Measurements from ENCODE around the gene LRRC2. TPM values are rescaled to one million over a fixed set of nuclear protein-coding genes. Genes with fewer than 3 reads are reported as not detected.

The LRRC2 gene
- total and polyA plus RNA-seq, 12 donors, result 0.09 to 4.7 (median 1.2) TPM; not detected in 1

DNA sequence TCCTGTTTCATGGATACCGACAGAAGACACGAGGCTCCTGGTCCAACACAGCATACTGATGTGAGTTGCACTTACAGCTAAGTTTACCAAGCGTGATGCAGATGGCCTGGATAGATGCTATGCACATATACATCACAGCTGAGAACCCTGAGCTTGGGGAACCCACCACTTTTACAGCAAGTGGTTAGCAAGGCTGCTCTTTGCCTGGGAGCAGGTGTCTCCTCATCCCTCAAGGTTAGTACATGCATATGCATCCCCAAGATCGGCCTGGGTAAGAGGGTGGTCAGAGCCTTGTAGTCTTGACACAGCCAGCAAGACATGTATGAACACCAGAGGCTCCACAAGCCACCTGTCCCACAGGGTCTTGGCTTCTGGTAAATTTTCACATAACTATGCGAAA, 28.3 kb downstream of the LRRC2 start:
- WGBS, 4 donors, result 81 to 91% (median 87%) methylated on average over 4 to 5 of the region's 5 CpGs
- intact Hi-C loops (cut with DNase I), result no loop called here

DNA sequence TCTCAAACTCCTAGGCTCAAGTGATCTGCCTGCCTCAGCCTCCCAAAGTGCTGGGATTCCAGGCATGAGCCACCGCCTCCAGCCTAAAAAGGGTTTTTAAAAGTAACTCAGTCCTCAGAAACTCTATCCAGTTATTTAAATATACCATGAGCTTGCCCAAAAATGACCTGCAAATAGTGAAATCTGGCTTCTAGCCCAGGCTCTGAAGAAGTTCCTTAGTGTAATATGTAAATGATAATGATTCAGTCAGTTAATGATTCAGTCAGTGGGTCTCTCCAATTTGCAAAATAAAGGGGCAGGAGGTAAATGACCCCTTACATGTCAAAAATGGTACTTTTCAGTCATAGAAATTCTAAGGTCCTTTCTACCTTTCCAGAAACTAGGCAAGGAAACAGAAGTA, 28.8 kb downstream of the LRRC2 start:
- H3K27me3 ChIP-seq, result no peaks in the 10 kb centered on the region
- H3K27ac ChIP-seq, result no peak overlapping the region
- H3K4me3 ChIP-seq, result no peak overlapping the region
- no peaks in the 10 kb centered on the region for H3K9me3 ChIP-seq (replicated peaks in 1 of 3)
- intact Hi-C loops (cut with DNase I), result no loop called here
- no peaks in the 10 kb centered on the region for H3K36me3 ChIP-seq (replicated peaks in 1 of 2)
- H3K4me1 ChIP-seq (replicated peaks in 1 of 2), result no peaks in the 10 kb centered on the region
- DNase-seq, result no peak
- TF ChIP-seq, protein P1, sequence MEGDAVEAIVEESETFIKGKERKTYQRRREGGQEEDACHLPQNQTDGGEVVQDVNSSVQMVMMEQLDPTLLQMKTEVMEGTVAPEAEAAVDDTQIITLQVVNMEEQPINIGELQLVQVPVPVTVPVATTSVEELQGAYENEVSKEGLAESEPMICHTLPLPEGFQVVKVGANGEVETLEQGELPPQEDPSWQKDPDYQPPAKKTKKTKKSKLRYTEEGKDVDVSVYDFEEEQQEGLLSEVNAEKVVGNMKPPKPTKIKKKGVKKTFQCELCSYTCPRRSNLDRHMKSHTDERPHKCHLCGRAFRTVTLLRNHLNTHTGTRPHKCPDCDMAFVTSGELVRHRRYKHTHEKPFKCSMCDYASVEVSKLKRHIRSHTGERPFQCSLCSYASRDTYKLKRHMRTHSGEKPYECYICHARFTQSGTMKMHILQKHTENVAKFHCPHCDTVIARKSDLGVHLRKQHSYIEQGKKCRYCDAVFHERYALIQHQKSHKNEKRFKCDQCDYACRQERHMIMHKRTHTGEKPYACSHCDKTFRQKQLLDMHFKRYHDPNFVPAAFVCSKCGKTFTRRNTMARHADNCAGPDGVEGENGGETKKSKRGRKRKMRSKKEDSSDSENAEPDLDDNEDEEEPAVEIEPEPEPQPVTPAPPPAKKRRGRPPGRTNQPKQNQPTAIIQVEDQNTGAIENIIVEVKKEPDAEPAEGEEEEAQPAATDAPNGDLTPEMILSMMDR (IDR thresholded peaks at IDR 0.05), result no peak
- TF ChIP-seq POLR2A (IDR thresholded peaks at IDR 0.05), result no peak
- WGBS, 4 donors, result 60 to 95% (median 82%) methylated on average over 1 of the region's 1 CpG

More for the DNA sequence above, 28.3 kb downstream of the LRRC2 start:
- TF ChIP-seq, protein P1 (IDR thresholded peaks at IDR 0.05), result no peak
- no peak for TF ChIP-seq POLR2A (IDR thresholded peaks at IDR 0.05)
- Histone ChIP-seq H3K9me3 (replicated peaks in 1 of 3) (no peaks in the 10 kb centered on the region), H3K4me1 (replicated peaks in 1 of 2) (no peaks in the 10 kb centered on the region), H3K36me3 (replicated peaks in 1 of 2) (no peaks in the 10 kb centered on the region), H3K27ac (no peak overlapping the region), H3K4me3 (no peak overlapping the region), H3K27me3 (no peaks in the 10 kb centered on the region)
- no peak for DNase-seq

DNA sequence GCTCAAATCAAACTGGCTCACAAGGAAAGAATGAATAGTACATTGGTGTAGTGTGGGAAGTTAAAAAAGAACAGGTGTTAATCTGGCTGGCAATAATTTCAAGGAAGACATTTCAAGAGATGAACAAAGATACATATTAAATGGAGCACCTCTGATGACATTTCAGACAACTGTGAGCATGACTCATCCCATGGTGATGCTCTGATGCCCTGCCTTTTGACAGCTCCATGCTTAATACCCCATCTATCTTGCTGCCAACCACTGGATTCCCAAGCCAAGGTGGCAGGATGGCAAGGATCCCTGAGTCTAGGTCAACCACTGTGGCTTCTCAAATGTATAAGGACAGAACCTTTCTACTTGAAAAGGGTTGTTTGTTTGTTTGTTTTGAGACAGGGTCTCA, 29.3 kb downstream of the LRRC2 start:
- no peak overlapping the region for H3K27ac ChIP-seq
- no peaks in the 10 kb centered on the region for H3K36me3 ChIP-seq (replicated peaks in 1 of 2)
- no peak overlapping the region for H3K4me3 ChIP-seq
- no peak for TF ChIP-seq POLR2A (IDR thresholded peaks at IDR 0.05)
- TF ChIP-seq, protein P1 (IDR thresholded peaks at IDR 0.05), result no peak
- intact Hi-C loops (cut with DNase I), result no loop called here
- H3K4me1 ChIP-seq (replicated peaks in 1 of 2), result no peaks in the 10 kb centered on the region
- no peaks in the 10 kb centered on the region for H3K9me3 ChIP-seq (replicated peaks in 1 of 3)
- H3K27me3 ChIP-seq, result no peaks in the 10 kb centered on the region
- no peak for DNase-seq

DNA sequence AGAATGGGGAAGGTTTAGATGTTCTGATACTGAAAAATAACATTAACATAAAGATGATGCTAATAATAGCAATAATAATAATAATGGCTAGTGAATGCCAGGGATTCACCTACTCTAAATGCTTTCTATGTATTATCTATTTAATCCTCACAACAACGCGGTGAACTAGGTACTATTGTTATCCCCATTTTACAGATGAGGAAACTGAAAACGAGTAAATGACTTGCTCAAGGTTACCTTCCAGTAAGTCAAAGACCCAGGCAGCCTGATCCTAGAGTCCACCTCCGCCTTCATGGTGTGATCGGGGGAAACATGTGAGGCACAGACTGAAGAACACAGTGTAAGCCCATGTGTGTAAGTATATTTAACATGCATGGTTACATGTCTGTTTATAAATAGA, 30.4 kb downstream of the LRRC2 start:
- 86 to 92% (median 87%) methylated on average over 5 of the region's 5 CpGs for WGBS, 4 donors
- Histone ChIP-seq H3K27ac (no peak overlapping the region), H3K4me3 (no peak overlapping the region), H3K9me3 (replicated peaks in 1 of 3) (no peaks in the 10 kb centered on the region), H3K27me3 (no peaks in the 10 kb centered on the region), H3K4me1 (replicated peaks in 1 of 2) (no peaks in the 10 kb centered on the region), H3K36me3 (replicated peaks in 1 of 2) (no peaks in the 10 kb centered on the region)
- intact Hi-C loops (cut with DNase I), result no loop called here
- no peak for TF ChIP-seq POLR2A (IDR thresholded peaks at IDR 0.05)
- TF ChIP-seq, protein P1 (IDR thresholded peaks at IDR 0.05), result no peak
- no peak for DNase-seq

Measured in adrenal gland (tissue), 12 donors.